H9 (cell line): ENCODE data around the gene GLOD4. TPM values are rescaled to one million over a fixed set of nuclear protein-coding genes. Genes with fewer than 3 reads are reported as not detected.

Experiments
- DNase-seq: peaks from one replicate; pipeline ENCODE4 v3.0.0-alpha.2; 2017
- H2AFZ ChIP-seq: one replicate; pipeline ENCODE4 v1.6.1; 2013; ENCODE audit warnings: mild to moderate bottlenecking, low read length, control low read depth, moderate library complexity
- H2AK5ac ChIP-seq: 2 replicates; pipeline ENCODE4 v1.6.1; 2013; ENCODE audit warnings: low read length, control low read depth, mixed read lengths; ENCODE audit not compliant: insufficient read length
- H2BK120ac ChIP-seq: one replicate; pipeline ENCODE4 v1.6.1; 2013; ENCODE audit warnings: low read depth, mild to moderate bottlenecking, low read length, control low read depth, inconsistent platforms; ENCODE audit not compliant: poor library complexity, severe bottlenecking
- H2BK12ac ChIP-seq: 2 replicates; pipeline ENCODE4 v1.6.1; 2013; ENCODE audit warnings: low read length, control low read depth, mixed read lengths, low read depth; ENCODE audit not compliant: insufficient read length
- H2BK15ac ChIP-seq: 2 replicates; pipeline ENCODE4 v1.6.1; 2013; ENCODE audit warnings: low read depth, low read length, control low read depth
- H2BK20ac ChIP-seq: one replicate; pipeline ENCODE4 v1.6.1; 2013; ENCODE audit warnings: low read depth, mild to moderate bottlenecking, low read length, control low read depth, inconsistent platforms; ENCODE audit not compliant: poor library complexity, severe bottlenecking
- H2BK5ac ChIP-seq: 2 replicates; pipeline ENCODE4 v1.6.1; 2013; ENCODE audit warnings: low read length, control low read depth, mixed read lengths; ENCODE audit not compliant: insufficient read length
- H3K14ac ChIP-seq: 2 replicates; pipeline ENCODE4 v1.6.1; 2013; ENCODE audit warnings: low read length, control low read depth; ENCODE audit not compliant: insufficient read depth
- H3K18ac ChIP-seq: 2 replicates; pipeline ENCODE4 v1.6.1; 2013; ENCODE audit warnings: low read depth, mild to moderate bottlenecking, mixed read lengths, low read length, control low read depth; ENCODE audit not compliant: insufficient read length
- H3K23ac ChIP-seq: 2 replicates; pipeline ENCODE4 v1.6.1; 2013; ENCODE audit warnings: low read length, control low read depth, mixed read lengths, low read depth; ENCODE audit not compliant: insufficient read length
- H3K23me2 ChIP-seq: 2 replicates; pipeline ENCODE4 v1.6.1; 2013; ENCODE audit warnings: low read depth, mild to moderate bottlenecking, mixed read lengths, low read length, control low read depth; ENCODE audit not compliant: insufficient read length, poor library complexity, severe bottlenecking
- H3K27ac ChIP-seq: 2 replicates; pipeline ENCODE4 v1.5.1; 2013; ENCODE audit warnings: low read length, control low read depth, mixed read lengths, low read depth; ENCODE audit not compliant: insufficient read length
- H3K27me3 ChIP-seq: 2 replicates; pipeline ENCODE4 v1.6.1; 2013; ENCODE audit warnings: low read length, control low read depth, inconsistent platforms; ENCODE audit not compliant: insufficient read depth
- H3K4ac ChIP-seq: 2 replicates; pipeline ENCODE4 v1.6.1; 2013; ENCODE audit warnings: low read depth, mild to moderate bottlenecking, control low read depth, inconsistent platforms, low read length, moderate library complexity
- H3K4me1 ChIP-seq: 2 replicates; pipeline ENCODE4 v1.6.1; 2013; ENCODE audit warnings: low read length, control low read depth, inconsistent platforms; ENCODE audit not compliant: insufficient read depth
- H3K4me2 ChIP-seq: 2 replicates; pipeline ENCODE4 v1.6.1; 2013; ENCODE audit warnings: low read length, control low read depth, mixed read lengths; ENCODE audit not compliant: insufficient read length, insufficient read depth
- H3K56ac ChIP-seq: 2 replicates; pipeline ENCODE4 v1.6.1; 2013; ENCODE audit warnings: low read depth, mild to moderate bottlenecking, mixed read lengths, low read length, control low read depth; ENCODE audit not compliant: insufficient read length
- H3K79me1 ChIP-seq: 2 replicates; pipeline ENCODE4 v1.6.1; 2013; ENCODE audit warnings: low read depth, mild to moderate bottlenecking, moderate library complexity, low read length, control low read depth, inconsistent platforms; ENCODE audit not compliant: insufficient read depth, poor library complexity, severe bottlenecking
- H3K79me2 ChIP-seq: 2 replicates; pipeline ENCODE4 v1.6.1; 2013; ENCODE audit warnings: low read length, control low read depth, inconsistent platforms; ENCODE audit not compliant: insufficient read depth
- H3K9ac ChIP-seq: 2 replicates; pipeline ENCODE4 v1.6.1; 2013; ENCODE audit warnings: low read length, control low read depth, mixed read lengths; ENCODE audit not compliant: insufficient read length; ENCODE audit errors: extremely low read depth
- H3K9me3 ChIP-seq: one replicate; pipeline ENCODE4 v1.6.1; 2013; ENCODE audit warnings: low read depth, low read length, inconsistent platforms; ENCODE audit not compliant: control insufficient read depth
- H3T11ph ChIP-seq: one replicate; pipeline ENCODE4 v1.6.1; 2013; ENCODE audit warnings: mild to moderate bottlenecking, low read length, control low read depth, inconsistent platforms
- H4K20me1 ChIP-seq: one replicate; pipeline ENCODE4 v1.6.1; 2013; ENCODE audit not compliant: control insufficient read depth, insufficient read length, insufficient read depth
- H4K5ac ChIP-seq: 2 replicates; pipeline ENCODE4 v1.6.1; 2013; ENCODE audit warnings: low read depth, mild to moderate bottlenecking, mixed read lengths, low read length, control low read depth; ENCODE audit not compliant: insufficient read length
- H4K8ac ChIP-seq: replicated peaks from 2 replicates; pipeline ENCODE4 v1.6.1; 2013; ENCODE audit warnings: low read length, control low read depth, mixed read lengths, low read depth; ENCODE audit not compliant: insufficient read length
- H4K91ac ChIP-seq: 2 replicates; pipeline ENCODE4 v1.6.1; 2013; ENCODE audit warnings: low read depth, mild to moderate bottlenecking, moderate library complexity, mixed read lengths, low read length, control low read depth; ENCODE audit not compliant: insufficient read length
- H3K27ac Mint-ChIP-seq, 3 experiments: 2 replicates in 2 of 3; 3 replicates in 1 of 3; pipeline ENCODE4 v1.8.0; 2020 to 2021; ENCODE audit warnings: mixed read lengths in 3 of 3, mild to moderate bottlenecking in 1 of 3, moderate library complexity in 1 of 3
- H3K27me3 Mint-ChIP-seq: 2 replicates; pipeline ENCODE4 v1.8.0; 2021; ENCODE audit warnings: low read depth, mild to moderate bottlenecking, moderate library complexity, mixed read lengths
- H3K36me3 Mint-ChIP-seq, 3 experiments: 2 replicates in 2 of 3; 3 replicates in 1 of 3; pipeline ENCODE4 v1.8.0; 2020 to 2021; ENCODE audit warnings: low read depth in 3 of 3, mixed read lengths in 3 of 3; ENCODE audit not compliant: insufficient read depth in 1 of 3
- H3K4me1 Mint-ChIP-seq, 2 experiments: 2 replicates each; pipeline ENCODE4 v1.8.0; 2020; ENCODE audit warnings: mixed read lengths in 2 of 2
- H3K4me3 Mint-ChIP-seq, 2 experiments: 2 replicates in 1 of 2; 3 replicates in 1 of 2; pipeline ENCODE4 v1.8.0; 2020 to 2021; ENCODE audit warnings: mild to moderate bottlenecking in 2 of 2, mixed read lengths in 2 of 2, moderate library complexity in 1 of 2
- H3K9me3 Mint-ChIP-seq, 2 experiments: 2 replicates in 1 of 2; 3 replicates in 1 of 2; pipeline ENCODE4 v1.8.0; 2020; ENCODE audit warnings: mild to moderate bottlenecking in 2 of 2, mixed read lengths in 2 of 2, moderate library complexity in 1 of 2
- CTCF ChIP-seq: fragments of 200-600 bp; sonication (generic); conservative IDR thresholded peaks from 3 replicates; pipeline ENCODE4 v1.8.0; 2021; ENCODE audit warnings: antibody characterized with exemption, mild to moderate bottlenecking
- WGBS: extraction: QIAGEN DNeasy Blood & Tissue Kit; methylation state at CpG from one replicate; pipeline ENCODE4 v1.1.7; 2013; ENCODE audit warnings: missing lambda C conversion rate, low lambda C conversion rate, mixed read lengths; ENCODE audit not compliant: insufficient read length; ENCODE audit errors: extremely low coverage; 5-methylcytosine and 5-hydroxymethylcytosine counted together
- total RNA-seq: library from RNA; stranded (reverse); gene quantifications from 2 replicates; pipeline ENCODE4 v1.2.1, GENCODE V29; 2021

Gene GLOD4
- total RNA-seq, 1 experiment from 2014 or later = 106 TPM

GRCh38 chr17:760371-760770 lies 21.7 kb downstream of the GLOD4 start:
- no peaks in the 10 kb centered on the region for H3K27me3 ChIP-seq
- no peak overlapping the region for H2AK5ac ChIP-seq
- no peaks in the 10 kb centered on the region for H3K79me2 ChIP-seq
- no peak overlapping the region for H2BK20ac ChIP-seq
- H4K5ac ChIP-seq = no peak overlapping the region
- H3K56ac ChIP-seq = no peak overlapping the region
- no peaks in the 10 kb centered on the region for H4K20me1 ChIP-seq
- H3K14ac ChIP-seq = no peak overlapping the region
- DNase-seq = no peak
- no CpG with 5 or more reads among the region's 9 CpGs for WGBS
- no peak overlapping the region for H3K27ac ChIP-seq
- Mint-ChIP-seq H3K4me3 (no peak overlapping the region), H3K36me3 (peaks cover 25 to 78% (median 72%) of the 10 kb centered on the region in 3 experiments), H3K27ac (no peak overlapping the region; a peak in 1 of 7 replicates), H3K27me3 (no peaks in the 10 kb centered on the region), H3K4me1 (peaks cover 9 to 10% of the 10 kb centered on the region in 2 experiments), H3K9me3 (peaks cover 0 to 4% of the 10 kb centered on the region in 2 experiments; a peak in 1 of 5 replicates)
- no peak overlapping the region for H3K4ac ChIP-seq
- no peaks in the 10 kb centered on the region for H3K9me3 ChIP-seq
- H3K9ac ChIP-seq = no peak overlapping the region
- H3K18ac ChIP-seq = no peak overlapping the region
- H2AFZ ChIP-seq = no peak overlapping the region
- no peaks in the 10 kb centered on the region for H3K4me1 ChIP-seq
- no peak overlapping the region for H2BK5ac ChIP-seq
- no peak overlapping the region for H2BK15ac ChIP-seq
- H4K8ac ChIP-seq = no peak overlapping the region
- H3K79me1 ChIP-seq = no peaks in the 10 kb centered on the region
- H3K23me2 ChIP-seq = no peaks in the 10 kb centered on the region
- H3K4me2 ChIP-seq = no peak overlapping the region
- H2BK12ac ChIP-seq = no peak overlapping the region
- TF ChIP-seq CTCF = no peak
- H2BK120ac ChIP-seq = no peak overlapping the region
- no peak overlapping the region for H4K91ac ChIP-seq
- no peak overlapping the region for H3K23ac ChIP-seq
- no peak overlapping the region for H3T11ph ChIP-seq
